HCT116 (cell line): ENCODE measurements around the gene STK17A. TPM values are rescaled to one million over a fixed set of nuclear protein-coding genes. Genes with fewer than 3 reads are reported as not detected.

Source experiments
- ATAC-seq: fragments of 200-7000 bp; cut with Tn5 transposase; 2 replicates; pipeline ENCODE4 v1.9.1; 2020; ENCODE audit warnings: mild to moderate bottlenecking, moderate library complexity
- BruUV-seq: library from RNA; stranded (reverse); fragments of 400-500 nt; replicated peaks from 2 replicates; lab custom pipeline; 2021; lab: Mats Ljungman, UMichigan
- CTCF ChIA-PET: fragments of 300-600 bp; sonication (Branson Sonifier 250); formaldehyde crosslinking; loops from one replicate; lab custom pipeline; 2021; ENCODE audit warnings: antibody characterized with exemption; lab: Charles Lee
- POLR2A ChIA-PET: fragments of 300-600, 350-600 bp; sonication (Branson Sonifier 250); formaldehyde crosslinking; loops from one replicate; lab custom pipeline; 2021; ENCODE audit warnings: antibody characterized with exemption; lab: Charles Lee
- RAD21 ChIA-PET, 2 experiments: fragments of 300-600 bp; sonication (Branson Sonifier 250); formaldehyde crosslinking; loops; one replicate each; lab custom pipeline; 2023; ENCODE audit warnings: low total read pairs in 2 of 2; ENCODE audit not compliant: uncharacterized antibody in 2 of 2, unreplicated experiment in 2 of 2, low non-redundant PET in 1 of 2; lab: Charles Lee
- DNase-seq: peaks from one replicate; pipeline ENCODE4 v3.0.0-alpha.2; 2010; ENCODE audit warnings: low read depth, low spot score
- H2AFZ ChIP-seq: fragments of 200-600 bp; shearing (Covaris generic), sonication (generic); 2 replicates; pipeline ENCODE4 v1.6.1; 2017; ENCODE audit warnings: low read depth, mixed run types, mixed read lengths, antibody characterized with exemption, low read length; ENCODE audit not compliant: poor library complexity, severe bottlenecking
- H3K27ac ChIP-seq: 2 replicates; pipeline ENCODE4 v1.5.1; 2012; ENCODE audit warnings: low read depth, low read length
- H3K27me3 ChIP-seq: fragments of 200-600 bp; sonication (generic); 2 replicates; pipeline ENCODE4 v1.6.1; 2016; ENCODE audit warnings: mixed run types, low read length, mixed read lengths; ENCODE audit not compliant: insufficient read depth
- H3K36me3 ChIP-seq, 2 experiments: fragments of 200-500 bp in 1 of 2; fragments of 200-600 bp in 1 of 2; sonication (Bioruptor generic) in 1 of 2; sonication (generic) in 1 of 2; 2 replicates each; pipeline versions ENCODE4 v1.5.1 to v1.6.1; 2014 to 2016; ENCODE audit warnings: low read length in 2 of 2, inconsistent platforms in 1 of 2, mixed read lengths in 1 of 2, mixed run types in 1 of 2; ENCODE audit not compliant: insufficient read depth in 2 of 2, control insufficient read depth in 1 of 2
- H3K4me1 ChIP-seq, 2 experiments: fragments of 200-600 bp in 1 of 2; sonication (generic) in 1 of 2; 2 replicates each; pipeline versions ENCODE4 v1.5.1 to v1.6.1; 2012 to 2017; ENCODE audit warnings: low read length in 2 of 2, inconsistent platforms in 1 of 2, mild to moderate bottlenecking in 1 of 2, mixed read lengths in 1 of 2, mixed run types in 1 of 2, moderate library complexity in 1 of 2; ENCODE audit not compliant: insufficient read depth in 2 of 2, control insufficient read depth in 1 of 2
- H3K4me2 ChIP-seq: fragments of 200-600 bp; sonication (generic); 2 replicates; pipeline ENCODE4 v1.6.1; 2017; ENCODE audit warnings: mixed run types, low read length, mixed read lengths
- H3K4me3 ChIP-seq, 2 experiments: fragments of 200-600 bp in 1 of 2; sonication (generic) in 1 of 2; replicated peaks in 1 of 2; 2 replicates each; pipeline ENCODE4 v1.5.1; 2011 to 2016; ENCODE audit warnings: low read length in 2 of 2, control low read depth in 1 of 2, low read depth in 1 of 2, mild to moderate bottlenecking in 1 of 2, mixed read lengths in 1 of 2, mixed run types in 1 of 2
- H3K79me2 ChIP-seq: fragments of 200-600 bp; sonication (generic); 2 replicates; pipeline ENCODE4 v1.6.1; 2017; ENCODE audit warnings: mild to moderate bottlenecking, mixed run types, low read length, moderate library complexity, mixed read lengths; ENCODE audit not compliant: insufficient read depth
- H3K9ac ChIP-seq: fragments of 200-600 bp; sonication (generic); 2 replicates; pipeline ENCODE4 v1.6.1; 2016; ENCODE audit warnings: low read length, mixed read lengths
- H3K9me2 ChIP-seq: fragments of 200-600 bp; sonication (generic), shearing (Covaris generic); 2 replicates; pipeline ENCODE4 v1.6.1; 2017; ENCODE audit warnings: mixed run types, mild to moderate bottlenecking, moderate library complexity; ENCODE audit not compliant: insufficient read depth
- H3K9me3 ChIP-seq, 2 experiments: fragments of 200-500 bp in 1 of 2; fragments of 200-600 bp in 1 of 2; sonication (Bioruptor generic) in 1 of 2; sonication (generic) in 1 of 2; 2 replicates each; pipeline ENCODE4 v1.6.1; 2014 to 2017; ENCODE audit warnings: low read length in 2 of 2, mixed read lengths in 2 of 2, inconsistent platforms in 1 of 2, low read depth in 1 of 2, mild to moderate bottlenecking in 1 of 2, mixed run types in 1 of 2, moderate library complexity in 1 of 2; ENCODE audit not compliant: control insufficient read depth in 1 of 2, insufficient read depth in 1 of 2
- H4K20me1 ChIP-seq: fragments of 200-600 bp; sonication (generic), shearing (Covaris generic); 2 replicates; pipeline ENCODE4 v1.6.1; 2017; ENCODE audit warnings: mixed run types, mild to moderate bottlenecking, moderate library complexity; ENCODE audit not compliant: insufficient read depth
- CTCF ChIP-seq, 3 experiments: fragments of 200-600 bp in 1 of 3; sonication (generic) in 1 of 3; IDR thresholded peaks in 2 of 3; conservative IDR thresholded peaks in 1 of 3; 2 replicates each; pipeline ENCODE4 v1.5.1; 2012 to 2017; ENCODE audit warnings: low read depth in 2 of 3, low read length in 2 of 3, antibody characterized with exemption in 1 of 3, borderline replicate concordance in 1 of 3, control low read depth in 1 of 3, mild to moderate bottlenecking in 1 of 3, mixed read lengths in 1 of 3, mixed run types in 1 of 3, moderate library complexity in 1 of 3; ENCODE audit not compliant: insufficient read depth in 1 of 3
- MAX ChIP-seq: IDR thresholded peaks from 2 replicates; pipeline ENCODE4 v1.6.1; 2012
- SIN3A ChIP-seq: IDR thresholded peaks from 2 replicates; pipeline ENCODE4 v1.6.1; 2012; ENCODE audit warnings: low read depth
- ZBTB33 ChIP-seq: IDR thresholded peaks from 2 replicates; pipeline ENCODE4 v1.6.1; 2011; ENCODE audit warnings: mild to moderate bottlenecking, low read length, moderate library complexity; ENCODE audit not compliant: insufficient replicate concordance; ENCODE audit errors: extremely low read depth
- intact Hi-C: fragments of 100-400 bp; cut with micrococcal nuclease; formaldehyde crosslinking; loops from 2 replicates; pipeline ENCODE4 v1.10.0; 2022
- total RNA-seq: library from RNA; stranded (reverse); gene quantifications from one replicate; pipeline ENCODE4 v1.2.1, GENCODE V29; 2021; ENCODE audit not compliant: unreplicated experiment

Gene STK17A
- total RNA-seq, 1 experiment from 2014 or later = 14.8 TPM

GRCh38 chr7:43612128-43612527, 29.2 kb downstream of the STK17A start:
- Histone ChIP-seq H3K27me3 (no peaks in the 10 kb centered on the region), H3K9me2 (no peaks in the 10 kb centered on the region), H3K4me2 (no peak overlapping the region), H4K20me1 (no peaks in the 10 kb centered on the region), H3K27ac (no peak overlapping the region), H2AFZ (no peak overlapping the region), H3K36me3 (peaks cover 10 to 11% of the 10 kb centered on the region in 2 experiments; a peak in 1 of 4 replicates), H3K9me3 (no peaks in the 10 kb centered on the region), H3K9ac (no peak overlapping the region), H3K4me3 (no peak overlapping the region), H3K79me2 (peaks cover 6% of the 10 kb centered on the region; the same call in 1 of the 2 replicates), H3K4me1 (no peaks in the 10 kb centered on the region)
- ATAC-seq (no peak), DNase-seq (no peak)
- ChIA-PET CTCF (no interaction called here), POLR2A (no interaction called here), RAD21 (no interaction called here)
- TF ChIP-seq SIN3A = no peak
- TF ChIP-seq MAX = no peak
- TF ChIP-seq CTCF (IDR thresholded peaks at IDR 0.05 in 2 of 3, conservative IDR thresholded peaks at IDR 0.05 in 1 of 3; ENCODE audit: borderline replicate concordance in 1 of 3, insufficient read depth in 1 of 3, low read depth in 2 of 3, low read length in 2 of 3) = no peak
- TF ChIP-seq ZBTB33 = no peak
- BruUV-seq = no TSS peak
- intact Hi-C loops = no loop called here
